Aortic smooth muscle cell (primary cell): ENCODE measurements around the gene ADAMTS7. TPM values are rescaled to one million over a fixed set of nuclear protein-coding genes. Genes with fewer than 3 reads are reported as not detected.

Experiments
- total RNA-seq: library from RNA; depleted of rRNA; stranded (reverse); fragments of >200 nt; gene quantifications from 2 replicates; pipeline ENCODE4 v1.2.3, GENCODE V29; 2014

The ADAMTS7 gene, protein sequence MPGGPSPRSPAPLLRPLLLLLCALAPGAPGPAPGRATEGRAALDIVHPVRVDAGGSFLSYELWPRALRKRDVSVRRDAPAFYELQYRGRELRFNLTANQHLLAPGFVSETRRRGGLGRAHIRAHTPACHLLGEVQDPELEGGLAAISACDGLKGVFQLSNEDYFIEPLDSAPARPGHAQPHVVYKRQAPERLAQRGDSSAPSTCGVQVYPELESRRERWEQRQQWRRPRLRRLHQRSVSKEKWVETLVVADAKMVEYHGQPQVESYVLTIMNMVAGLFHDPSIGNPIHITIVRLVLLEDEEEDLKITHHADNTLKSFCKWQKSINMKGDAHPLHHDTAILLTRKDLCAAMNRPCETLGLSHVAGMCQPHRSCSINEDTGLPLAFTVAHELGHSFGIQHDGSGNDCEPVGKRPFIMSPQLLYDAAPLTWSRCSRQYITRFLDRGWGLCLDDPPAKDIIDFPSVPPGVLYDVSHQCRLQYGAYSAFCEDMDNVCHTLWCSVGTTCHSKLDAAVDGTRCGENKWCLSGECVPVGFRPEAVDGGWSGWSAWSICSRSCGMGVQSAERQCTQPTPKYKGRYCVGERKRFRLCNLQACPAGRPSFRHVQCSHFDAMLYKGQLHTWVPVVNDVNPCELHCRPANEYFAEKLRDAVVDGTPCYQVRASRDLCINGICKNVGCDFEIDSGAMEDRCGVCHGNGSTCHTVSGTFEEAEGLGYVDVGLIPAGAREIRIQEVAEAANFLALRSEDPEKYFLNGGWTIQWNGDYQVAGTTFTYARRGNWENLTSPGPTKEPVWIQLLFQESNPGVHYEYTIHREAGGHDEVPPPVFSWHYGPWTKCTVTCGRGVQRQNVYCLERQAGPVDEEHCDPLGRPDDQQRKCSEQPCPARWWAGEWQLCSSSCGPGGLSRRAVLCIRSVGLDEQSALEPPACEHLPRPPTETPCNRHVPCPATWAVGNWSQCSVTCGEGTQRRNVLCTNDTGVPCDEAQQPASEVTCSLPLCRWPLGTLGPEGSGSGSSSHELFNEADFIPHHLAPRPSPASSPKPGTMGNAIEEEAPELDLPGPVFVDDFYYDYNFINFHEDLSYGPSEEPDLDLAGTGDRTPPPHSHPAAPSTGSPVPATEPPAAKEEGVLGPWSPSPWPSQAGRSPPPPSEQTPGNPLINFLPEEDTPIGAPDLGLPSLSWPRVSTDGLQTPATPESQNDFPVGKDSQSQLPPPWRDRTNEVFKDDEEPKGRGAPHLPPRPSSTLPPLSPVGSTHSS (N-terminal part only)
- 8.7 and 24.1 TPM in 2 replicates for total RNA-seq

GRCh38 chr15:78811124-78811824, at the start of gene ADAMTS7:
TSS of gene ADAMTS7 (minus strand) at chr15:78811464. CDS start at chr15:78811220, 244 bp downstream.

Other genes starting within 250 kb of the ADAMTS7 start
- gene CHRNA5, start 245.9 kb downstream of the ADAMTS7 start, total RNA-seq = 0.13 and 0.31 TPM in 2 replicates
- gene CHRNA3, start 190.5 kb downstream of the ADAMTS7 start, total RNA-seq = 0.13 TPM in 1 of 2 replicates, not detected in the other
- not detected in 2 replicates for gene CHRNB4, start 170.3 kb downstream of the ADAMTS7 start, total RNA-seq
- 452 and 573 TPM in 2 replicates for gene MORF4L1, start 61.4 kb upstream of the ADAMTS7 start, total RNA-seq
- gene CTSH, start 133.6 kb upstream of the ADAMTS7 start, total RNA-seq = 0.53 and 5.5 TPM in 2 replicates